ENCODE measurements around the gene THSD4.
"Not testable (repeated sequence)": the region's sequence is repeated elsewhere in the genome, so short reads cannot be mapped to it uniquely, and the experiment has no call there.

The THSD4 gene

GRCh38 chr15:71708741-71709140, 593.5 kb downstream of the THSD4 start:
- DNase-seq = no peak

GRCh38 chr15:71709808-71710418, 594.6 kb downstream of the THSD4 start:
- DNase-seq = no peak

GRCh38 chr15:71712182-71712581, 596.9 kb downstream of the THSD4 start:
- DNase-seq = no peak

GRCh38 chr15:71713191-71713809, 598.0 kb downstream of the THSD4 start:
- no peak for DNase-seq

GRCh38 chr15:71715914-71716313, 600.6 kb downstream of the THSD4 start:
- no peak for DNase-seq

GRCh38 chr15:71716990-71717389, 601.7 kb downstream of the THSD4 start:
- DNase-seq = no peak

- no peak for DNase-seq
These were observed 603.0 kb downstream of the THSD4 start for GRCh38 chr15:71718116-71718910.

GRCh38 chr15:71723344-71723743, 608.1 kb downstream of the THSD4 start:
- DNase-seq = no peak

GRCh38 chr15:71725207-71725955, 610.1 kb downstream of the THSD4 start:
- not testable (repeated sequence) for DNase-seq

- no peak for DNase-seq
These were observed 613.6 kb downstream of the THSD4 start for GRCh38 chr15:71728881-71729280.

- no peak for DNase-seq
These were observed 614.0 kb downstream of the THSD4 start for GRCh38 chr15:71729319-71729718.

GRCh38 chr15:71730277-71731144, 615.2 kb downstream of the THSD4 start:
- DNase-seq = no peak

- no peak for DNase-seq
These were observed 617.4 kb downstream of the THSD4 start for GRCh38 chr15:71732636-71733035.

- DNase-seq = no peak
These were observed 617.9 kb downstream of the THSD4 start for GRCh38 chr15:71733122-71733521.

GRCh38 chr15:71734709-71735384, 619.6 kb downstream of the THSD4 start:
- no peak for DNase-seq

GRCh38 chr15:71735385-71735757, 620.1 kb downstream of the THSD4 start:
- DNase-seq = no peak

GRCh38 chr15:71736286-71736947, 621.1 kb downstream of the THSD4 start:
- DNase-seq = no peak

- DNase-seq = no peak
These were observed 622.5 kb downstream of the THSD4 start for GRCh38 chr15:71737761-71738160.

- DNase-seq = no peak
These were observed 624.1 kb downstream of the THSD4 start for GRCh38 chr15:71739355-71739754.

GRCh38 chr15:71742964-71743363, 627.7 kb downstream of the THSD4 start:
- DNase-seq = no peak

GRCh38 chr15:71743861-71744382, 628.7 kb downstream of the THSD4 start:
- peak; percentile 51 for DNase-seq
